GM21576 (cell line): Measurements from ENCODE around the gene GMEB2.
"Not testable (repeated sequence)": the region's sequence is repeated elsewhere in the genome, so short reads cannot be mapped to it uniquely, and the experiment has no call there.

Experiments
- ATAC-seq: cut with Tn5 transposase; IDR thresholded peaks from one replicate; pipeline ENCODE4 v1.9.1; 2021; ENCODE audit warnings: mild to moderate bottlenecking, moderate library complexity; ENCODE audit not compliant: unreplicated experiment

Gene GMEB2

DNA sequence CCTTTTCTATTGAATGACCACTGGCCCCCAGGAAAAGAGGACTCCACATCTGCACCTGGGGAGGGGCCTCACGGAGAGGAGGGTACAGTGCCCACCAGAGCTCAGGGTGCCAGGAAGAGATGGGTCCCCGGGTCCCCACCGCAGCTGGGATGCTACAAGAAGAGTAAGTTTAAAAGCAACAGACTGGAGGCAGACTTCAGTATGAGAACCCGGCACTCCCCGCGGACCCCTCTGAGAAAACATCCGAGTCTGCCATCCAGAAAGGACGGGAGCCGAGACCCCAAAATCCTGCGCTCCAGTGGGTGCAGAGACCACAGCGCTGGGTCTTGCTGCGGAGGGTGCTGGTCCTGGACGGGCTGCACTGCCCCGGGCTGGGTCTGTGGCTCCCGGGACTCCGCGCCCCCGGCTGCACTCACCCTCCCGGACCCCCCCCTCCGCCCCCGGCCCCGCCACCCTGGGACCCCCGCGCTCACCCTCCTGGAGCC lies 53.2 kb downstream of the GMEB2 start:
- no peak for ATAC-seq

DNA sequence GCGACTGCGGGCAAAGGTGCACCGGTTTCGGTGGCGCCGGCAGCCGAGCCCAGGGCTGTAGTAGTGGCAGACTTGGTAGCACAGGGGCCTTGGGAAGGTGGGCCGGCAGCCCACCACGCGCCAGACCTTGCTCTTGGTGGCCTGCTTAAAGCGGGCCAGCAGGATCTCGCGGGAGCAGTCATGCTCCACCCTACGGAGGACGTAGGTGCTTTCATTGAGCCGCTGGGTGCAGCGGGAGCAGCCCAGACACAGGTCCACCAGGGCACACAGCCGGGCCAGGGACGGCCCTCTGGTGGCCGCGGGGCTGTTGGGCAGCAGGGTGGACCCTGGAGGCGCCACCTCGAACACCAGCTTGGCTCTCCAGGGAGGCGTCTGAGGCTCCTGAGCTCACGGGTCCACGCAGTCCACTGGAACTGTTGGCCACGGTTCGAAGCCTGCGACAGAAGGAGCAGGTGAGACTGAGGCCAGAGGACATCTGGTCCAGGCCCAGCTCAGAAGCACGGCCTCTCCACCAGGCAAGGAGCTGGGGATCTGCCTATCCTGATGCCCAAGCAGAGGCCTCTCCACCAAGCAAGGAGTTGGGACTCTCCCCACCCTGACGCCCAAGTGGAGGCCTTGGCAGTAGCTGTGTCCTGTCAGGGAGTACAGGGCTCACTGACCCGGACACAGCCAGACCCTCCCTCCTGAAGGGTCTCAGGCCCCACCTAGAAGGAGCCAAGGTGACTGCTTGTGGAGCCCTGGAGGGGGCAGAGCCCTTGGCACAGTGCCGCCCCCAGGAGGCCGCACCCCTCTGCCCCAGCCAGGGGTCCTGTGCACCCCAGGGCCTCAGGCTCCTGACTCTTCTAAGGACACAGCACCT lies 53.9 kb downstream of the GMEB2 start:
- no peak for ATAC-seq

DNA sequence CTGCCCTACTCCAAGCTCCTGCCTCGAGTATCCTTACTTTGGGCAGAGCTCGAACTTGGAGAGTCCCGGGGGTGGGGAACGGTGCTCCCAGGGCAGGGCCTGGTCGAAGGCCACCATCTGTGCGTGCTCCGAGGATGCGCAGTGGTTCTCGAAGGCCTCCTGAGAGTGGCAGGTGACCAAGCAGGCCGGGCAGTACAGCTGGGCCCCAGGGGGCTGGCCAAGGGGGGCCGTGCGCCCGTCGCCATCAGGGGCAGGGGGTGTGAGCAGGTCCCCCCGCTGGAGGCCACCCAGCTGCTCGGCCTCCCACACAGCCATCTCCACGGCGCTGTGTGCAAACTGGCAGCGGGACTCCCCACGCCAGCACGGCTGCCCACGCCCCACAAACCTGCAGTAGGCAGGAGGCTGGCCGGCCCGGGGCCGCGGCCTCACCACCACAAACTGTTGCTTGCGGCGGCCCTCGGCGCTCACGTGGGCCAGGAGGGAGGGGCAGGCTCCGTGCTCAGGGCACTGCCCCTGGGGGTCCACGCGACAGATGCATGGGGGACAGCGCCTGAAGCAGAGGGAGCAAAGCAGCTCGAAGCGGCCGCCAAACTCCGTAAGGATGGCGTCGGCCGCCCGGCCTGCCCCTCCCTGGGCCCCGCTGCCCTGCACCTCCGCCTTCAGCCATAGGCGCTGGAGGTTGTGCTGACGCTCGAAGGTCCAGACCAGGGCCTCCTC lies 54.7 kb downstream of the GMEB2 start:
- ATAC-seq, result no peak

DNA sequence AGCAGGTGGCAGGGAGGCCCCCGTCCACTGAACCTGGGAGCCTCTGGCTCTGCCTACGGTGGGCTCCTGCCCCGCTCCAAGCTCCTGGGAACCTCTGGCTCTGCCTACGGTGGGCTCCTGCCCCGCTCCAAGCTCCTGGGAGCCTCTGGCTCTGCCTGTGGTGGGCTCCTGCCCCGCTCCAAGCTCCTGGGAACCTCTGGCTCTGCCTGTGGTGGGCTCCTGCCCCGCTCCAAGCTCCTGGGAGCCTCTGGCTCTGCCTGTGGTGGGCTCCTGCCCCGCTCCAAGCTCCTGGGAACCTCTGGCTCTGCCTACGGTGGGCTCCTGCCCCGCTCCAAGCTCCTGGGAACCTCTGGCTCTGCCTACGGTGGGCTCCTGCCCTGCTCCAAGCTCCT lies 55.8 kb downstream of the GMEB2 start:
- ATAC-seq, result not testable (repeated sequence)

DNA sequence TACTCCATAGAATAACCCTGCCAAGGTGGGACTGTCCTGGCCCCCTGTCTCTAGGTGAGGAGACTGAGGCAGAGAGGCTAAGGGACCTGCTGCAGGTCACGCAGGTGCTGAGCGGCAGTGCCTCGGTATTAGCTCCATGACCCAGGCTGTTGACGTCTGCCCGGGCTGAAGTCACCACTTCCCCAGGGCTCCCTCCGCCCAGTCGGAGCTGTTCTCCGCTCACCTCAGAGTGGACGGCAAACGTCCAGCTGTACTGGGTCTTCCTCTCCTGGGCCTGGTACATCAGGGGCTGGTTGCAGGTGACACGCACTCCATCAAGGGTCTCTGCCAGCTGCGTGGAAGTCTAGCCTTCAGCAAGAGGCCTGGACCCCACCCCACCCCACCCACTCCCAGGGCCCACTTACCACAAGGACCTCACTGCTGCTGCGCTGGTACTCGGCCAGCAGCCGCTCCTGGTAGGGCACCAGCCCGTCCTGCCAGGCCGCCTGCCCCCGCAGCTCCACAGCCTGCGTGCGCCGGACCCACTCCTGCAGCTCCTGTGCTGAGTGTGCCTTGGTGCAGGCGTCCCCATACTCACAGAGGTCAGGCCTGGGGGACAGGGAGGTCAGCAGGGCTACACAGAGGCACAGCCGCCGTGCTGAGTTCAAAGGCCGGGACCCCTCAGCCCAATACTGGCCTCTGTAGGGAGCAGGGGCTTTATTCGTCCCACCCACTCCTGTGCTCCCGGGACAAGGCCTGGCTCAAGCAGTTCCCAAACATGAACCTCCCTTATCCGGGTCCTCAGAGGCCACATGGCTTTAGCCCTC lies 56.4 kb downstream of the GMEB2 start:
- no peak for ATAC-seq

DNA sequence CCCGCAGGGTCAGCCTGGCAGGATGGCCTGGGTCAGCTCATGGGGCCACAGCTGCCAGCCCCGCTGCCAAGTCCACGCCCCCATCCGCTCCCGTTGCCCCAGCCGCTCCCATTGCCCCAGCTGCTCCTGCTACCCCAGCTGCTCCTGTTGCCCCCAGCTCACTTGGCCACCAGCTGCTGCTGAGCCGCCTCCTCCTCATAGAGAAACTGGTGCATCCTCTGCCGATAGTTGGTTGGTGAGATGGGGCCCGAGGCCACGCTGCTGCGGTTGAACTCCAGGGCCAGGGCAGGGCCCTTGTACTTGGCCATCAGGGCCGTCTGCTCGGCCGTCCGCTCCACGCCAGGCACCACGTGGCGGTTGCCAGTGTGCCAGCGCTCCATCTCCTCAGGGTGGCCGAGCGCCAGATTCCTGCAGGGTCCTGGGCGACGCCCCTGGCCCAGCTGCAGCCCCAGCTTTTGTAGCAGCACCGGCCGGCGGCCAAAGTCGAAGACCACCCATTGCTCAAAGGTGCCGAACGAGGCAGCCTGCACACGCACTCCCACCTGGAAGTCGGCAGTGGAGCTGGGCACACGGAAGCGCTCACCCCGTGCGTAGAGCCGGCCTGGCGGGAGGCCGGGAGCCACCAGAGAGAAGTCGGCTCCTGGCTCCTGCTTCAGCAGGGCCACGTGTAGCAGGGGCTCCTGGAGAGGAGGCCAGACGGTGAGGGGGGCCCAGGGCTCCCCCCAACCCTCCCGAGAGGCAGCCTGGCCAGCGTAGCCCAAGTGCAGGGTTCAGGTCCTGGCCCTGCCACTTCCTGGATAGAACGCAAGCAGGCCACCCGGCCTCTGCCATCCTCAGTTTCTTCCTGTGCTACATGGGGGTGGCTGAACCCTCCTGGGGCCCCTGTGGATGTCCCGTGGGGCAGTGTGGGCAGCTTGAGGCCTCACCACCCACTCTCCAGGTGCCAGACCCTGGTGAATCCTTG lies 57.6 kb downstream of the GMEB2 start:
- ATAC-seq, result no peak

DNA sequence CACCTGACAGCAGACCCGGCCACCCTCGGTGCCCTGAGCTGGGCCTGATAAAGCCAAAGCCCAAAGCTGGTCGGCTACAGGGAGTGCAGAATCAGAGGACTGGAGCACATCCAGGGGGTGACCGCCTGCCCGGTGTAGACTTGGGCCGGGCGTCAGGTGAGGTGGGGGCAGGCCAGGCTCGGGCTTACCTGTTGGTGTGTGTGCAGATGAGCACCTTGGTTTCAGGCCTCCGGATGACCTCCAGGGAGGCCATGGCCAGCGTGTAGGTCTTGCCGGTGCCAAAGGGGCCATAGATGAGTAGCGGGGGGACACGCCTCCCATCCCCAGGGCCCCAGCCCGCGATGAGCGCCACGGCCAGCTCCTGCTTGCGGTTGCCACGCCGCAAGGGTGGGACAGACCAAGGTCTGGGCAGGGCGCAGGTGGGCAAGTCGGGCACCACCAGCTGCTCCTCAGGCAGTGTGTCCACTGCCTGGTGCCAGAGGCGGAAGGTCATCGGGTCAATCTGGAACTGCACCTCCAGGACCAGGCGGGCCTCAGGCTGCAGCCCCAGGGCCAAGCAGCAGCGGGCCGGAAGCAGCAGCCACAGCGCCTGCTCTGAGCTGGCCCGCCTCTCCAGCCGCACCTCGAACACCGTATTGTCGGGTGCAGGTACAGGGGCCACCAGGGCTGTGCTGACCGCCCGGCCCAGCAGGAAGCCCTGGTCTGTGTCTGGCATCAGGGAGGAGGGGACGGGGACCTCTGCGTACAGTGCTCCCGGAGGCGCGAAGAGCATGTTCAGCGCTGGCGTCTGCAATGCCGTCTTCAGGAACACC lies 58.5 kb downstream of the GMEB2 start:
- peak; percentile 13 for ATAC-seq

DNA sequence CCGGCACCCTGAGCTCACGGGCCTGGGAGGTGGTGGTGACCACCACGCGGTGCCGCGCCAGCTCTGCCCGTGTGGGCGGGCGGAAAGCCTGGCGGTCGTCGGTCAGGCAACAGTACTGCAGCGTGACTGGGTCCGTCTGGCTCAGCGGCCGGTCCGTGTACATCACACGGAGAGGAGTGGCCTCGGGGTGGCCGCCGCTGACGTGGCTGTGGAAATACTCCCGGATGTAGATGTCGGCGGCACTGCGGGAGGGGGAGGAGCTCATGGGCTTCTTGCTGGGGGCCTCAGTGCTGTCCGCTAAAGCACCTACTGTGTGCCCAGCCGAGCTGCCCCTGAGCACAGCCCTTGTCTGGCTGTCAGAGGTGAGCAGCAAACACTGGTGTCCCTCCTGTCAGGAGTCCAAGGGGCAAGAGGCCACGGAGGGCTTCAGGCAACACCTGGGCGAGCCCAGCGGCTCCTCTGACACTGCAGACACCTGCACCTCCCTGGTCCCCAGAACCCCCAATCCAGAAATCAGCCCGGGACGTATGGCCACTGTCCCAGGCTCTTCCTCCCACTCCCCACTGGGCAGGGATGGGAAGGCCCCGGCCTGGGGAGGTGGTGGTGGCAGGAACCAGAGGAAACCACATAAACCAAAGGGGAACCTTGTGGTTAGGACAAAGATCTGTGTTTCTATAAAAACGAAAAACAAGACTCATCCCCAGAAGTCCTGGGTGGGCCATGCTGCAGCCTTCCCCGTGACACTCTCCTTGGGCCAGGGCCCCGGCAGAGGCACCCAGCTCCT lies 59.3 kb downstream of the GMEB2 start:
- peak; percentile 56 for ATAC-seq

DNA sequence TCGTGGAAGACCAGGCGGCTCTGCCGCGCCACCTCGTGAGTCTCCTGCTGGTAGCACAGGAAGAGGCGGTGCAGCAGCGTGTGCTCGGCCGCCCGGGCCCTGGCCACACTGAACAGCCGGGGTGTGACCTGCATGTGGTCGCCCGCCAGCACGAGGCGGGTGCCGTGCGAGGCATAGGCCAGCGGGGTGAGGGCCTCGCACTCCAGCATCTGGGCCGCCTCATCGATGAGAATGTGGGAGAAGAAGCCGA lies 59.8 kb downstream of the GMEB2 start:
- ATAC-seq, result no peak

DNA sequence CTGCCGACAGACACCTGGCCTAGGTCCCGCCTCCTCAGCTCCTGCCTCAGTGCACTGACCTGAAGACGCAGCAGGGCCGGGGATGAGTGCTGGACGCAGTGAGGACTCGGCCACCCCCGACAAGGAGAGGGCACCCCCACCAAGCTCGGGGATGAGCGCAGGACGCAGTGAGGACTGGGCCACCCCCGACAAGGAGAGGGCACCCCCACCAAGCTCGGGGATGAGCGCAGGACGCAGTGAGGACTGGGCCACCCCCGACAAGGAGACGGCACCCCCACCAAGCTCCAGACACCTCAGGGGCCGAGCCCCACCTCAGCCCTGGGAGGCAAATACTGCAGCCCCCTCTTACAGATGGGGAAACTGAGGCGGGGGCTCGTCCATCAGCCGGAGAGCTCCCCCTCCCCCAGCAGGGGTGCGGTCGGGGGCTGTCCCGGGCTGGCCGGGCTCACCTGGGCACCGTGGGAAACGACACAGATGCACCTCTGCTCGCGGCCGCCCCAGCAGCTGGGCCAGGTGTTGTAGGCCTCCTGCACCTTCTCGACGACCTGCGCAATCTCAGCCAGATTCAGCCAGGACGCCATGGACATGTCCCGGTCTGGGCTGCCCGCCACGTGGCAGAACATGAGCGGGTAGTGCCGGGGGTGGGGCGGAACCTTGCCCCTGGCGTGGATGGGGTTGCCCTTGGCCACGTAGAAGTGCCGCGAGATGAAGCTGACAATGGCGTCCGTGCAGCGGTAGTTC lies 60.3 kb downstream of the GMEB2 start:
- ATAC-seq, result no peak

DNA sequence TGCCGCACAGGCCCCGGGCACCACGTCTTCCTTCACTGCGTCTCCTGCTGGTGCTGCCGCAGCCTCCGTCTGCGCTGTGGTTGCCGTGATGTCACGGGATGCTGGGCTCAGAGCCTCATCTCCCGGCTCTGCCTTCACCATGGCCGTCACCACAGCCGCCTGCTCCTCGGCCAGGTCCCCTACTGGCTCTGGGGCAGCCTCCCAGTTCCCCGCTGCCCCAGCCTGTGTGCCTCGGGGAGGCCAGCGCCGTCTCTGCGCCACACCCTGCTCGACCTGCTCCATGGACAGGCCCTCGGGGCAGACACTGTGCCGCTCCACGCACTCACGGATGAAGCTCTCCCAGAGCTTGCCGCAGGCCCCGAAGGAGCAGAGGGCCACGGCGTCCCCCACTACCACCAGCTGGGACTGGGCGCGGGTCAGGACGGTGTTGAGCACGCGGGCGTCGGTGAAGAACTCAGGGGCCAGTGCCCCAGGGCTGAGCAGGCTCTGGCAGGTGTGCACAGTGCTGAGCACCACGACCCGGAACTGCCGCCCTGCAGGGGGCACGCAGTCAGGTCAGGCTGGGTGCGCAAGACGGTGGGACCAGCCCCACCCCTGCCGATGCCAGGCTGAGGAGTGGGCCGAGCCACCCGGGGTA lies 61.1 kb downstream of the GMEB2 start:
- no peak for ATAC-seq

DNA sequence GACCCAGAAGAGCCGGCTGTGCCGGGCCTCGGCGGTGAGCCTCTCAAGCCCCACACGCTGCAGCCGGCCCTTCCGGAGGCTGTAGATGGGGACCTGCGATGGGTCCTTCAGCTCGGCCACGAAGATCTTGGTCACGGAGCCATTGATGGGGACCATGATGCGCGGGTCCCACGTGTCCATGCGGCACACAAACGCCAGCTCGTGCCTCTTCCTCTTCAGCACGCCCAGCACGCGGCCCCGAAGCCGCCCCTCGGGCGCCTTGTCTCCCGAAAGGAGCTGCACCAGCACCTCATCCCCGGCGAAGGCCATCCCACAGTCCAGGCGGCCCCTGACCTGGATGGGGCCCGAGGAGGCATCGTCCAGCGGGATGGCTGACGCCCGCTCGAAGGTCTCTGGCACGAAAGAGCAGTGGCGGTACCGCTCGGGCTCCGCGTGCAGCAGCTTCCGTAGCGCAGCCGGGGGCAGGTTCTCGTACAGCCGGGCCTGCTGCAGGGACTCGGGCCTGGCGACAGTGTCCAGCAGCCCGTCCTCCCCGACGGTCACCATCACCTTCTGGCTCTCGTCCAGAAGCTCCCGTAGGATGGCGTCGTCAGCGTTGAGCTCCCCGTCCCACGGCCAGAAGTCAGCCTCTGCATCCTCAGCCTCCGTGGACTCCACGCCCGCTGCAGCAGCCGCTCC lies 61.7 kb downstream of the GMEB2 start:
- no peak for ATAC-seq

DNA sequence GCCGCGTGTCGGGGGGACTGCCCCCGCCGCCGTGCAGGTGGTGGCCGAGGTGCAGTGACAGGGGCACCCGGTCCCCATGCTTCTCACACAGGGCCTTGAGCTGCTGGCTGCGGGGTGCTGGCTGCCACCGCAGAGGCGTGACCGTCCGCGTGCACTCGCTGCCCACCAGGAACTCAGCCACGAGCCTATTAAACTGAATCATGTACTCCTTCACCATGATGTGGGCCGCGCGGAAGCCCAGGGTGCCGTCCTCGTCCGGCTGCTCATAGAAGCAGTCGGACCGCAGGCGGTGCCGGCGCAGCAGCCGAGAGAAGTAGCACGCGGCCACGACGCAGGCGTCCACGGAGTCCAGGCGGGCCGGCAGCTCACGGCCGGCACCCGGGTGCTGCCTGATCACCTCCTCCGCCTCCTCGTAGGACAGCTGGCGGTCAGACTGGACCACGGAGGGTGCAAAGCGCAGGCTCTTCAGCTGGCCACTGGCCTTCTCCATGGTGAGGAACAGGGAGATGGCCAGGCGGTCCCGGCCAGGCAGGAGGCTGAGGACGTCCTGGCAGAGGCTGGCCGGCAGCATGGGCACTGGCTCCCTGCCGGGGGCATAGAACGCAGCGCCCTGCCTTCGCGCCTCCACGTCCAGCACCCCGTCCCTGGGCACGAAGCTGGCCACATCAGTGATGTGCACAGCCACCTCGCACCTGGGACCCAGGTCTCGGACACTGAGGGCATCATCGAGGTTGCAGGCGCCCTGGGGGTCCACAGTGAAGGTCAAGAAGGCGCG lies 62.7 kb downstream of the GMEB2 start:
- ATAC-seq, result no peak

DNA sequence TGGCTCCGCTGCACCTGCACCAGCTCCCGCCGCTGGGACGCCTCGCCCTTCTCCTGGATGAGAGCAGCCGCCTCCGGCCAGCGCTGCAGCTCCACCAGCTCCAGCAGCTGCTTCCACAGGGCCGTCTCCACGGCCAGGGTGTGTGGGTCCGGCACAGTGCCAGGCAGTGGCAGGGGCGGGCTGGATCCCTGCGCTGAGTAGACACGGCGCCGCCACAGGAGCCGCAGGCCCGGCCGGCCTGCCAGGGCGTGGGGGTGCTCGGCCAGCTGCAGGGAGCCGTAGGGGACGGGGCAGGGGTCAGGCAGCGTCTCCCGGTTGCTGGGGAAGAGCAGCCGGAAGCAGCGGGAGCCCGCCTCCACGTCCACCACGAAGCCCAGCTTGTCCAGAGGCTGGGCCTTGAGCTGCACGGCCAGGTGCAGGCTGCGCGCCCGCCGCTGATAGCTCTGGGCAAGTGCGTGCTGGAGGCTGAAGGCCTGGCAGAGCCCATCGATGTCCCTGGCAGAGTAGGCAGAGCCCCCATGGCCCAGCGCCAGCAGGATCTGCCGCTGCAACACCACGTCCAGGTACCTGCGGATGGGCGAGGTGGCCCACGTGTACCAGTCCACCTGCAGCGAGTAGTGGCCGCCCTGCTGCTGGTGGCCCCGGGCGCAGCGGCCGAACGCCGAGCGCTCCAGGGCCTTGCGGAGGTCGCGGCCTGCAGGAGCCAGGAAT lies 63.5 kb downstream of the GMEB2 start:
- ATAC-seq, result no peak

DNA sequence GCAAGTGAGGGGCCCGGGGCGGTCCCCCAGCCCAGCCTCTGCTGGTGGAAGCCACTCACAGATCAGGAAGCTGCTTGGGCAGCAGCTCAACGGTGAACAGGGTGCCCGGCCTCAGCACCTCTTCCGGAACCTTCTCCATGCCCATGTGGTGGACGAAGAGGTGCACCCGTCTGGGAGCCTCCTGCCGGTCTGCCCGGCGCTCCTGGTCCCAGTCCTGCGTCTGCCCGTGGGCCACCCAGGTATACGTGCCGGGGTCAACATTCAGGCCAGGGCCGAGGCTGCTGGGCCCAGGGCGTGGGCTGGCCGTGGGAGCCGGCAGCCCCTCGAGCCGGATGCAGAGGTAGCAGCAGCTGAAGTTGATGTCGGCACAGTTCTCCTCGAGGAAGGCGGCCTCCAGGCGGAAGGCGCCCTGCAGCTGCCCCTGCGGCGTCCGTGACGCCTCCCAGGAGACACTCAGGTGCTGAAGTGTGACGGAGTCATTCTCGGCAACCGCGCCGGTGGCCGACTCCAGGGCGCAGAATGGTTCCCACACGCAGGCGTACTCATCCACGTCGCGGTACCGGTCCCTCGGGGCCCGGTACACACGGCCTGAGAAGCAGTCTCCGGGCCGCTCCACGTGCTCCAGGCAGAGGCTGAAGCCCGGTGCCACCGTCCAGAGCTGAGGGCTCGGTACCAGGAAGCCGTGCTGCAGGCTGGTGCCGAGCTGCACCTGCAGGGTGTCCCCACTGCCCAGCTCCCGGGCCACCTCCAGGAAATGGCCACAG lies 64.3 kb downstream of the GMEB2 start:
- ATAC-seq, result no peak
